NCI-H446 (cell line): ENCODE results near the gene FARP1.

Source experiments
- DNase-seq, 2 experiments: peaks; one replicate each; lab custom pipeline; 2025; lab: John Stamatoyannopoulos, UW

The FARP1 gene

GRCh38 chr13:98428256-98428966, 285.5 kb downstream of the FARP1 start:
- no peak for DNase-seq

- no peak for DNase-seq
These were observed 286.2 kb downstream of the FARP1 start for GRCh38 chr13:98429081-98429480.

GRCh38 chr13:98429531-98429930, 286.6 kb downstream of the FARP1 start:
- DNase-seq = no peak

GRCh38 chr13:98429977-98430736, 287.3 kb downstream of the FARP1 start:
- DNase-seq = no peak

- no peak for DNase-seq
These were observed 289.7 kb downstream of the FARP1 start for GRCh38 chr13:98432638-98433037.

- no peak for DNase-seq
These were observed 290.8 kb downstream of the FARP1 start for GRCh38 chr13:98433654-98434053.

GRCh38 chr13:98434060-98434459, 291.2 kb downstream of the FARP1 start:
- DNase-seq = no peak

- no peak for DNase-seq
These were observed 292.5 kb downstream of the FARP1 start for GRCh38 chr13:98435376-98435775.

GRCh38 chr13:98436233-98436910, 293.5 kb downstream of the FARP1 start:
- DNase-seq = no peak

GRCh38 chr13:98438246-98439125, 295.6 kb downstream of the FARP1 start:
- no peak for DNase-seq

- DNase-seq = no peak
These were observed 296.4 kb downstream of the FARP1 start for GRCh38 chr13:98439126-98439828.

- DNase-seq = no peak
These were observed 297.0 kb downstream of the FARP1 start for GRCh38 chr13:98439896-98440295.

GRCh38 chr13:98440390-98441055, 297.6 kb downstream of the FARP1 start:
- DNase-seq = no peak

- DNase-seq = no peak
These were observed 298.3 kb downstream of the FARP1 start for GRCh38 chr13:98441056-98441676.

- no peak for DNase-seq
These were observed 299.7 kb downstream of the FARP1 start for GRCh38 chr13:98442391-98443230.

- no peak for DNase-seq
These were observed 300.4 kb downstream of the FARP1 start for GRCh38 chr13:98443329-98443728.

- DNase-seq = no peak
These were observed 301.0 kb downstream of the FARP1 start for GRCh38 chr13:98443800-98444325.

- DNase-seq = no peak
These were observed 301.5 kb downstream of the FARP1 start for GRCh38 chr13:98444381-98444780.
